GM23338 (cell line): ENCODE data around the gene ZNF410.

Source experiments
- CREB1 ChIP-seq: fragments of 250-450 bp; sonication (Bioruptor Pico); IDR thresholded peaks from 2 replicates; pipeline ENCODE4 v1.5.0; 2020; ENCODE audit warnings: low read depth, mild to moderate bottlenecking, moderate library complexity
- CTCF ChIP-seq, 2 experiments: fragments of 200-600 bp in 1 of 2; sonication (generic) in 1 of 2; conservative IDR thresholded peaks; 2 replicates each; pipeline versions ENCODE4 v1.5.1 to v1.6.1; 2016 to 2017; ENCODE audit warnings: antibody characterized with exemption in 2 of 2, low read depth in 2 of 2, mild to moderate bottlenecking in 2 of 2, moderate library complexity in 1 of 2
- EZH2 ChIP-seq: fragments of 200-600 bp; sonication (generic); IDR thresholded peaks from one replicate; pipeline ENCODE4 v1.8.0; 2017; ENCODE audit warnings: antibody characterized with exemption, mild to moderate bottlenecking, low read depth; ENCODE audit not compliant: unreplicated experiment
- POLR2AphosphoS5 ChIP-seq: IDR thresholded peaks from 2 replicates; pipeline ENCODE4 v1.6.1; 2016; ENCODE audit warnings: antibody characterized with exemption, low read depth
- REST ChIP-seq: IDR thresholded peaks from one replicate; pipeline ENCODE4 v1.6.1; 2018; ENCODE audit warnings: antibody characterized with exemption; ENCODE audit not compliant: unreplicated experiment
- STAT1 ChIP-seq: IDR thresholded peaks from one replicate; pipeline ENCODE4 v1.6.1; 2016; ENCODE audit warnings: antibody characterized with exemption; ENCODE audit not compliant: unreplicated experiment
- ZNF114 ChIP-seq: fragments of 250-450 bp; sonication (Bioruptor Pico); IDR thresholded peaks from 2 replicates; pipeline ENCODE4 v1.5.0; 2020; ENCODE audit warnings: mild to moderate bottlenecking, moderate library complexity

GRCh38 chr14:73924337-73924736 lies 37.7 kb downstream of the ZNF410 start:
- TF ChIP-seq POLR2AphosphoS5 (no peak), STAT1 (no peak), CTCF (conservative IDR thresholded peaks at IDR 0.05; ENCODE audit: low read depth in 2 of 2) (no peak), EZH2 (no peak), REST (no peak), ZNF114 (CRISPR knock-in tag) (no peak), CREB1 (no peak)
